Epithelial cell of esophagus (primary cell): Measurements from ENCODE around the gene TK1.

Source experiments
- DNase-seq: peaks from one replicate; pipeline ENCODE4 v3.0.0; 2010; ENCODE audit warnings: low read depth
- H3K4me3 ChIP-seq: 2 replicates; pipeline ENCODE4 v1.5.1; 2011; ENCODE audit warnings: mild to moderate bottlenecking, low read length, control low read depth
- CTCF ChIP-seq: IDR thresholded peaks from 2 replicates; pipeline ENCODE4 v1.5.1; 2011; ENCODE audit warnings: low read depth, mild to moderate bottlenecking, low read length, control low read depth, inconsistent platforms; ENCODE audit not compliant: insufficient read depth; ENCODE audit errors: missing control alignments

The TK1 gene

GRCh38 chr17:78214706-78215061 is 27.8 kb upstream of the TK1 start:
- TF ChIP-seq CTCF, result no peak
- DNase-seq, result no peak
- H3K4me3 ChIP-seq, result peak overlapping the region; percentile 71

- DNase-seq, result peak; percentile 89
- peak within 1 kb of the TSS; percentile 71 for H3K4me3 ChIP-seq
- TF ChIP-seq CTCF, result no peak
Observed at GRCh38 chr17:78214016-78214705, 27.3 kb upstream of the TK1 start, which contains the start of gene BIRC5. BIRC5 (plus strand) TSS chr17:78214253; CDS start chr17:78214317, 64 bp downstream.

GRCh38 chr17:78211032-78211431 is 24.2 kb upstream of the TK1 start:
- DNase-seq, result no peak
- no peak overlapping the region for H3K4me3 ChIP-seq
- no peak for TF ChIP-seq CTCF

GRCh38 chr17:78210111-78210510 is 23.3 kb upstream of the TK1 start:
- TF ChIP-seq CTCF, result no peak
- no peak overlapping the region for H3K4me3 ChIP-seq
- no peak for DNase-seq

DNA sequence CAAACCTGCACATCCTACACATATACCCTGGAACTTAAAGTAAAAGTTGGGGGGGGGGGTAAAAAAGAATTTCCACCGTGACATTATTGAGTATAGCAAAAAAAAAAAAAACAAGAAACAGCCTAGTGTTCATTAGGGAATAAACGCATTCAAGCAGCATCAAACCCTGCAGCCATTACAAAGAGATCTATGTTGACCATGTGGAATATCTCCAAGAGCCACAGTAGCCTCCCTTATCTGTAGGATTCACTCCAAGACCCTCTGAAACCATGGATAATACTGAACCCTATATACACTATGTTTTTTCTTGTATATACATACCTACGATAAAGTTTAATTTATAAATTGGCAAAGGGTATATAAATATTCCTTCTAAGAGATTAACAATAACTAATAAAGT is 21.6 kb upstream of the TK1 start:
- TF ChIP-seq CTCF, result no peak
- DNase-seq, result no peak
- no peak overlapping the region for H3K4me3 ChIP-seq

DNA sequence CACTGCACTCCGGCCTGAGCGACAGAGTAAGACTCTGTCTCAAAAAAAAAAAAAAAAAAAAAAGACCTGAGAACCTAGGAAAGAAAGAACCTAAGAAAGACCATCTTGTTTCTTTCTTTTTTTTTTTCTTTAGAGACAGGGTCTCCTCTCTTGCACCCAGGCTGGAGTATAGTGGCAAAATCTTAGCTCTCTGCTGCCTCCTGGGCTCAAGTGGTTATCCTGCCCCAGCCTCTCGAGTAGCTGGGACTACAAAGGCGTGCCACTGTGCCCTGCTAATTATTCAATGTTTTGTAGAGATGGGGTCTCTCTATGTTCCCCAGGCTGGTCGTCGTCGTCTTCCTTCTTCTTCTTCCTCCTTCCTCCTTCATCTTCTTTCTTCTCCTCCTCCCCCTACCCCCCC is 19.4 kb upstream of the TK1 start:
- no peak overlapping the region for H3K4me3 ChIP-seq
- DNase-seq, result no peak
- peak; percentile 9 for TF ChIP-seq CTCF

DNA sequence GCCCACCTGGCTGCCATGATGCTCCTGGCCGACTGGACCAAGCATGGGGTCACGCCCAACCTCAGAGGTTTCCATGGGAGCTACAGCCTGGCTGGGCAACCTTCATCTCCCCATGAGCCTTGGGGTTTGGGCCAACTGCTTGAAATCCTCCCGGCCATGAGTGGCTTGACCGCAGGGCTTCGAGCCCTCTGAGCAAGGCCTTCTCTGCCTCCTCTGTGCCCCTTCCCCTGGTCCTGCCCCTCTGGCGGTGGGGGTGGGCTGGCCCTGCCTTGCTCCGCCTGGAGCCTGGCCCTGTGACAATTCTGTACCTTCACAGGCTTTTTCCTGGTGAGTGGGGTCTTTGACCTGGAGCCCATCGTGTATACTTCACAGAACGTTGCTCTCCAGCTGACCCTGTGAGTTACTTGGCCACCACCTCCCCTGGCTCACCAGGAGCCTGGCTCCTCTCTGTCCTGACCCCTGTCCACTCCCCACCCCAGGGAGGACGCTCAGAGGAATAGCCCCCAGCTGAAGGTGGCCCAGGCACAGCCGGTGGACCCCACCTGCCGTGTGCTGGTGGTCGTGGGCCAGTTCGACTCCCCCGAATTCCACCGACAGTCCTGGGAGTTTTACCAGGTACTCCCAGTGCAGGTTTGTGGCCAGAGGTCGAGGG is 18.4 kb upstream of the TK1 start:
- H3K4me3 ChIP-seq, result no peak overlapping the region
- TF ChIP-seq CTCF, result no peak
- DNase-seq, result no peak
